Measurements from ENCODE around the gene MAP7.
"Not testable (repeated sequence)": the region's sequence is repeated elsewhere in the genome, so short reads cannot be mapped to it uniquely, and the experiment has no call there.

The MAP7 gene

DNA sequence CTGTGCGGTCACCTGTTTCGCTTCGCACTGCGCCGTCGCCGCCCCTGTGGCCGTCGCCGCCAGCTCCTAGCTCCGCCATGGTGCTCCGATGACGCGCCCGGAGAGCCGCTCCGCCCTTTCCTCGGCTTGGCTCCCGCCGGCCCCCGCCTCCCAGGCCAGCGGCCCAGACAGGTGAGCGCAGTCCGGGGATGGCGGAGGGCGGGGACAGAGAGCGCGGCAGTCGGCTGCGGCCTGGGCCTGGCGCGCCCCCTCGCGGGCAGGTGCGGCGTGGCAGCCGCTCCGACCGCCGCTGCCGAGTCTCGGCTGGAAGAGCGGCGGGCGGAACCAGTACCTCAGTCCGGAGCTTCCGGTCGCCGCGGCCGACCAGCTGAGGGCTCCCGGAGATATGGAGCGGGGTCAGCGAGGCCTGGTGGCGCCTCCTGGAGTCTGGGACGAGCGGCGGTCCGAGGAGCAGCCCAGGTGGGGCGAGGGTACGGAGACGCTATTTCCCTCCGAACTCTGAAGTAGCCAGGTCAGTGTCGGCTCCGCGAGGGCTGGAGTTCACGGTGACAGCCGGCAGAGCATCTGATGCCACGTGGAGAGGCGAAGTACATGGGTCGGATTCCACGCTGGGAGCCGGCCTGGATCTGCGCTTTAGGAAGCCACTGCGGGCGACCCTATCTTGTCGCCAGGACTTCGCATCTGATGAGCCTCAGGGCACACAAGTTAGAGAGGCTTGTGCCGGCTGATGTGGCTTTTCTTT, at the start of gene MAP7:
Gene MAP7, minus strand, starts transcription at position 93 of the 742 bp plus-strand sequence. Its CDS starts 14 bp downstream, at position 79.
- DNase-seq (ENCODE audit: low read depth in 2 of 2), result peak in 1 of 2 donors; percentile 26

DNA sequence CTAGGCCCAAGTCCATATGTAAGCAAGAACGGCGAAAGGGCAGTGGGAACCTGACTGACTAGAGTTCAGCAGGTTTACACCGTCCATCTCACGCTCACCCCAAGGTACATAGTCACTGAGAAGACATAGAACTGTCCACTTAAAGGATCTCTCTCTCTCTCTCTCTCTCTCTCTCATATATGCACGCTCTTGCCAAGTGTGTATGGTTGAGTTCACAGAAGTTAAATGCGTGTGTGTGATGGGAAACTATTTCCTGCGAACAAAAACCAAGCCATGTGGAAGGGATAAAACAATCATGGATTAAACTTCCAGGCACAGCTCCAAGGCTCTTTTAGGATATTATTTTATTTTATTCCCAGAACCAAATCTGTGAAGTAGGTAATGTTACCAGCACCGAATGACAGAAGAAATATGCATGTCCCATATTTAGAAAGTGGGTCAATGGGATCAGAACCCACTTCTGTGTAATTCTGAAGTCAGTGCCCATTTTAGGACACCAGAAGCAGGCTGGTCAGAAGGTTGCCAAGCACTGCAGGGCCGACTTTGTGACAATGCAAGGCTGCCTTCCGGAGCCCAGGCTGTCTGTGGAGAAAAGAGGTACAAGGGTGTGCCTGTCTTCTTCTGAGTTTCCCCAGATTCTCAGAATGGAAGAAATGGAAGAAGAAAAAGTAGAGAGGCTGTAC, 49.2 kb upstream of the MAP7 start:
- DNase-seq (ENCODE audit: low read depth in 2 of 2), result no peak

DNA sequence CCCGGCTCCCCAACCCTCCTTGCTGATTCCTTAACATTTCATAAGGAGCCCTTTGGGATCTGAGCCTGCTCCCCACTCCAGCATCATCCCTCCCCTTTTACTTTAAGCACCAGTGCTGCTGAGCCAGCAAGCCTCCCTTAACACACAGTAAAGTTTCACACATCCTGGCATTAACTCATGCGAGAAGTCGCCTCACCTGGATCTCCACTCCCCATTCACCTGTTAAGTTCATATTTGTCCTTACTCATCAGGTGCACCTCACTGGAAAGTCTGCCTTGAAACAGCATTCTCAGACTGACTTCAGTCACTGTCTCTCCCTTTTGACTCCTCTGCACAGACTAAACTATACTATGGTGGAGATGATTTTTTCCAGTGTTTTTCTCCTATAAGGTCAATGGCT, 47.8 kb upstream of the MAP7 start:
- DNase-seq (ENCODE audit: low read depth in 2 of 2), result no peak

DNA sequence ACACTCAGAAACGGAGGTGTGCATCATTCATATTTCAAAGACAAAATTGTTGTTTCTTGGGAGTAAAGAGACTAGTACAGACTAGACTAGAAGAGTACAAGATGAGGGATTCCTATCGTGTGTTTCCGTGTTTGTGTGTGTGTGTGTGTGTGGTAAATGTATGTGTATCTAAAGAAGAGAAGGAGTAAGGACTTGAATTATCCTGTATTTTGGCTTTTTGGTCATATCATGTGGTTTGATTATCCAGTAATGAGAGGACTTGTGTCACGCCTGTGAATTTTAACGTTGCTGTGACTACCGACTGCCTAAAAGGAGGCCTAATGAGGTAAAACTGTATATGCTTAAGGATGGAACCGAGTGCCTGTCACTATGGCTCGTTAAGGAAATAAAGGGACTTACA, 44.4 kb upstream of the MAP7 start:
- DNase-seq (ENCODE audit: low read depth in 2 of 2), result no peak

DNA sequence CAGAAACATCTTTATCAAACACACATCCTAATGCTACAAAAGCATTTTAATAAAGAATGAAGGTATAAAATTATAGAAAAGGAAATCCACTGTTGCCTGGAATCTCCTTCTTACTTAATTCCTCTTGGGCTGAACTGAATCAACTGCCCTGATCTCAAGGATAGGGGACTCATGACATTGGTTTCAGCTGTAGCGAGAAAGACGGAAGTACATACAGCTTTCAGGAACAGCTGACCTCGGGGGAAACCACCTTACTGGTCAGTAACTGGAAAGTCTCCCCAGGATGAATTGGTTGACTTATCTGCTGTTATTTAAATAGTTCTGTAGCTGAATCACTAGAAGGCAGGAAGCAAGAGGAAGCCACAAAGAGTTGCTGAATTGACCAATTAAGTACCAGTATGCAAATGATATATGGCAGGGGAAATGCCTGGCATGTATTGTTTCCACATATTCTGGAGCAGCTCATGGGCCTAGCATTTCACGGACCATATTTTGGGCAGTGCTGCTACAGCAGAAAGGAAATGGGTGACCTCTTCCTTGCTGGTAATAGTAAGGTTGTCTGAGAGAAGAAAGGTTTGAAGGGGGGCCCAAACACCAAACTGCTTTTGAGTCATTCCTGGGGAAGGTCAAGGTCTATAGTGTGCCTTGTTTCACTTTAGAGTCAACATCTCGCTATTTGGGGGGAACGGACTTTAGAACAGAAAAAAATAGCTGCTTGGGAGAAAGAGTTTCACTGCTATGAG, 43.7 kb upstream of the MAP7 start:
- peak in 1 of 2 donors; percentile 16 for DNase-seq (ENCODE audit: low read depth in 2 of 2)

DNA sequence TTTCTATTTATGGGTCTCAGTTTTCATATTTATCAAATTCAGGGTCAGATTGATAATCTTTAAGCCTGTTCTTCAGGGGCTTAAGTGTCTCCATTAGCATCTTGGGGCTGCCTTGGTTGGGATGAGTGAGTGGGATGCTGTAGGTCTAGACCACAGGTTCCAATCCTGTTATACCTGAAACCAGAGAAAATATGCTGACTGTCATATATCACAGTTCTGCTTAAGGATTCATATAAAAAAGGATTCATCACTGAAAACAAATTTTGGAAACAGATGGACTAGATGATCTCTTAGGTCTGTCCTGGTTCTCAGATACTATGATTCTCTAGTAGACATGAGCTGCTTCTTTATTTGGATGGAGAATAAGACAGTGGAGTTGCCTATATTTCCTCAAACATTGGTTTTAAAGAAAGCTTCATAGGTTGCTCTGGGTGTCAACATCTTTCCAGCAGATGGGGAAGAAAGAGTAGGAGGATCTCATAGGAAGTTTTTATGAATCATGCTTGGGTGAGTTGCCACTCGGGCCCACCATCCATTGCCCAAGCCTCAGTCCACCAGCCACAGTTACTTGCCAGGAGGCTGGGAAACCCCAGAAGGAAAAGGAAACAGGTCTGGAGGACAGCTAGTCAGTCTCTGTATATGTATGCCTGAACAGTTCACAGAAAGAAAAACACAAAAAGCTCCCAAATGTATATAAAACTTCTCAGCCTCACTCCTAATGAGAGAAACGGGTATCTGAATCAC, 42.9 kb upstream of the MAP7 start:
- no peak for DNase-seq (ENCODE audit: low read depth in 2 of 2)

DNA sequence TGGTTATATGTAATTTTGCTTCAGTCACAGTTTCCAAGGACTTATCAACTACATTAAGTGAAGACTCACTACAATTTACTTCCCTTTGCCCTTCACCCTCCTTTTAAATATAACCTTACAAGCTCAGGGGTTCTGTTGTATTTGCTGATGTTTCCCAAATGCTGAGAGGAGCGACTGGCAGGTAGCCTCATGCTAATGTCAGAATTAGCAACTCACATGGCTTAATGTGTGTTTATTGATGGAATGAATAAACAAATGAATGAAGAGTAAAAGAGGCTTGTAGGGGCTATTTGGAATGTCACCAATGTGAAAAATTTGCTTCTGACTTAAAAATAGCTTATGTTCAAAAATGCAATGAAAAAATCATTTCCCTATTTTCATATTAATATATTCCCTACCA, 41.4 kb upstream of the MAP7 start:
- no peak for DNase-seq (ENCODE audit: low read depth in 2 of 2)

DNA sequence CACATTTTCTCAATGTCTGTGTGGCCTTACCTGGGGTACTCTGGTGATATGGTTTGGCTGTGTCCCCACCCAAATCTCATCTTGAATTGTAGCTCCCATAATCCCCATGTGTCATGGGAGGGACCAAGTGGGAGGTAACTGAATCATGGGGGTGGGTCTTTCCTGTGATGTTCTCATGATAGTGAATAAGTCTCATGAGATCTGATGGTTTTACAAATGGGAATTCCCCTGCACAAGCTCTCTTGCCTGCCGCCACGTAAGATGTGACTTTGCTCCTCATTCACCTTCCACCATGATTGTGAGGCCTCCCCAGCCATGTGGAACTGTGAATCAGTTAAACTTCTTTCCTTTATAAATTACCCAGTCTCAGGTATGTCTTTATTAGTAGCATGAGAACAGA, 40.6 kb upstream of the MAP7 start:
- DNase-seq (ENCODE audit: low read depth in 2 of 2), result not testable (repeated sequence)

DNA sequence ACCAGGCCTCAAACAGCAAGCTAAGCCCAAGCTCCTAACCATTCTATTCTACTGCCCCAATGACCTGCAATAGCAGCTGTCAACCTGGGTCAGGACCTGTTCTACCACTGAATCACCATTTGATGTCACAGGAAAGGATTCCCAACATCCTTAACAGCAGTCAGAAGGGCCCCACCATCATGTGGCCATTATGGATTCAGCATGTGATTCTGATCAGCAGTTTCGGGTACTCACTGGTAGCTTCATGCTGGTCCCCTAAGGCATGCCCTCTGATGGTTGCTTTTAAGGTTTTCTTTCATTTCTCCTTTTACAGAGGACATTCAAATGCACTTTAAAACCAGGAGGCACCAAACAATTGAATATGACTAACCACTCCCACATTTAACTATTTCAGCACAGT, 37.3 kb upstream of the MAP7 start:
- DNase-seq (ENCODE audit: low read depth in 2 of 2), result no peak

DNA sequence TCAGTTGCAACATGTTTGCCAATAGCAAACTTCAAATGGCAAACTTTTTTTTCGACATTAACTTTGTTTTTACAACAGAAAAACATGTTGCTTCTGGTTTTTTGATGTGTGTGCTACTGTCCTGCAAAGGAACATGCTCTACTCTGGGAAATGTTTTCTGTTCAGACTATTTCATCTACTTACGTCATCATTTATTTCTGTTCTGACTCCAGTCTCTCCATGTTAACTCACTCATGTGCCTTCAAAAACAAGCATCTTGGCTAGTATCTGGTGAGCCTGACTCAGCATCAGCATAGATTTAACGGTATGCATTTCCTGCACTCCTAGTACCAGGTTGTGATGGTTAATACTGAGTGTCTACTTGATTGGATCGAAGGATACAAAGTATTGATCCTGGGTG, 36.1 kb upstream of the MAP7 start:
- no peak for DNase-seq (ENCODE audit: low read depth in 2 of 2)

DNA sequence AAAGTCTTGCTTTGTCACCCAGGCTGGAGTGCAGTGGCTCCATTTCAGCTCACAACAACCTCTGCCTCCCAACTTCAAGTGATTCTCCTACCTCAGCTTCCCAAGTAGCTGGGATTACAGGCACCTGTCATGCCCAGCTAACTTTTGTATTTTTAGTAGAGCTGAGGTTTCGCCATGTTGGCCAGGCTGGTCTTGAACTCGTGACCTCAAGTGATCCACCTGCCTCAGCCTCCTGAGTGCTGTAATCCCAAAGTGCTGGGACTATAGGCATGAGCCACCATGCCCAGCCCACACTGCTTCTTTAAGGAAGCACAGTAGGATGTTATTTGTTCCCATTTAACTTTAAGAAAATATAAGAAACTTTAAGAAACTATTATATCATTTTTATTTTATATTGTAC, 35.3 kb upstream of the MAP7 start:
- DNase-seq (ENCODE audit: low read depth in 2 of 2), result not testable (repeated sequence)

DNA sequence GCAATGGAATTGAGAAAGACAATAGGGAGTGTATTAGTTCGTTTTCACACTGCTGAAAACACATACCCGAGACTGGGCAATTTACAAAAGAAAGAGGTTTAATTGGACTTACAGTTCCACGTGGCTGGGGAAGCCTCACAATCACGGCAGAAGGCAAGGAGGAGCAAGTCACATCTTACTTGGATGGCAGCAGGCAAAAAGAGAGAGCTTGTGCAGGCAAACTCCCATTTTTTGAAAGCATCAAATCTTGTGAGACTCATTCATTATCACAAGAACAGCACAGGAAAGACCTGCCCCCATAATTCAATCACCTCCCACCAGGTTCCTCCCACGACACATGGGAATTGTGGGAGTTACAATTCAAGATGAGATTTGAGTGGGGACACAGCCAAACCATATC, 34.1 kb upstream of the MAP7 start:
- DNase-seq (ENCODE audit: low read depth in 2 of 2), result not testable (repeated sequence)

DNA sequence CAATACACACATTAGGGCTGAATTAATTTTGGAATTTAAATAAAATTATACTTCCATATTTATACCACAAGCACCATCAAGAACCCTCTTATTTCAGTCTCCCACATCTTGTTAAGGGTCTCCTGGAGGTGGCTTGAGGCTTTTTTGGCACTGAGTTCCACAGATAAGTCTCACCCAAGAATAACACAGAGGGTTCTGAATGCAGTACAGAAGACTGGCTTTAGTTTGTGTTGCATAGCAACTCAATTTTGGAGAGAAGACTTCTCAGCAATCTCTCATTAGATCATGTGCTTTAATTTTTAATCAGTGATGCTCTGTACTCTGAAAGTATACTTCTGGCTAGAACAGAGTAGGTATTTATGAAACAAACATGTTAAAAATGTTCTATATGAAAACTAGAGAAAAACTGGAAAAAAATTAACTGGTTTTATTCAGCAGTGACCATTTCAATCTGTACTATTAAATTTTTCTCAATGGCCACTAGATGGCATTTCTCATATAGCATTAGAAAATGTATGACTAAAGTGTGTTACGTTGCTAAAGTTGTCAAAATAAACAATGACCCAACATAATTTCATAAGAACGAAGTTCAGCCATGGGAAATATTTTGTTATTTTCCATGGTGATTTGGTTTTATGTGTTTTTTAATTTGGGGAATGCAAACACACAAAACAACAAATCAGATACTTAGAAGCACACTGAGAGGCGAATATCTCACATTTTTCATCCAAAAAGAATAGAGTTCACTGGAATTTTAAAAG, 32.7 kb upstream of the MAP7 start:
- no peak for DNase-seq (ENCODE audit: low read depth in 2 of 2)

DNA sequence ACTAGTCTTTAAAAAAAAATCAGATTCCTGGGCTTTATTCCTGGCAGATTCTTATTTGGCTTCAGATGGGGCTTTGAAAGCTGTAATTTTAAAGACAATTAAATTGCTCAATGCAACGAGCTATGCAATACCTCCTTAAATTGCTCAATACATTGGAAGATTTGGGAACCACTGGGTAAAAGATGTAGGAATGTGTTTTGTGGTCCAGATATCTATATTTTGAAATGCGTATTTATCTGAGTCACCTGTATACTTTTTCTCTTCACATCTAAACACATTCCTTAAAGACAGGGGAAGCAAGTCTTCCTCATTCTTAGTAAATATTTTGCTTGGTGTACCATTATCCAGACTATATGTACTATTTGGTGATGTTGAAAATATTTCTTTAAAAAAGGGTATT, 29.6 kb upstream of the MAP7 start:
- no peak for DNase-seq (ENCODE audit: low read depth in 2 of 2)

DNA sequence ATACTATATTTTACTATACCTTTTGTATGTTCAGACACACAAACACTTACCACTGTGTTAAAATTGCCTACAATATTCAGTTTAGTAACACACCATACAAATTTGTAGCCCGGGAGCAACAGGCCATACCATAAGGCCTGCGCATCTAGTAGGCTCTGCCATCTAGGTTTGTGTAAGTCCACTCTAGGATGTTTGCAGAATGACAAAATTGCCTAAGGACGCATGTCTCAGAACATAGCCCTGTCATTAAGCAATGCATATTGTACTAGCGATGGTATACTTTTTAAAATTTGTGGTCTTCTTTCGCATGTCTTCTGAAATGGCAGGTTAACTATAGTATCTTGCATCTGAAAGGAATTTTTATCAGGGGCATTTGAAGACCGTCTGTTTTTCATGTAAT, 26.6 kb upstream of the MAP7 start:
- no peak for DNase-seq (ENCODE audit: low read depth in 2 of 2)

DNA sequence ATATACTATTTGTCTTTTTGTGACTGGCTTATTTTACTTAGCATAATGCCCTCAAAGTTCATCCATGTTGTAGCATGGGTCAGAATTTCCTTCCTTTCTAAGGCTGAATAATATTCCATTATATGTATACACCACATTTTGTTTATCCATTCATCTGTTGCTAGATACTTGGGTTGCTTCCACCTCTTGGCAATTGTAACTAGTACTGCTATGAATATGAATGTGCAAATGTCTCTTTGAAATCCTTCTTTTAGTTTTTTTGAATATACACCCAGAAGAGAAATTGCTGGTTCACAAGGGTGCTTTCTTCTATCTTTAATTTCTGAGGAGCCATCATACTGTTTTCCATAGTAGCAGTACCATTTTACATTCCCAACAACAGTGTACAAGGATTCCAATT, 21.3 kb upstream of the MAP7 start:
- no peak for DNase-seq (ENCODE audit: low read depth in 2 of 2)

DNA sequence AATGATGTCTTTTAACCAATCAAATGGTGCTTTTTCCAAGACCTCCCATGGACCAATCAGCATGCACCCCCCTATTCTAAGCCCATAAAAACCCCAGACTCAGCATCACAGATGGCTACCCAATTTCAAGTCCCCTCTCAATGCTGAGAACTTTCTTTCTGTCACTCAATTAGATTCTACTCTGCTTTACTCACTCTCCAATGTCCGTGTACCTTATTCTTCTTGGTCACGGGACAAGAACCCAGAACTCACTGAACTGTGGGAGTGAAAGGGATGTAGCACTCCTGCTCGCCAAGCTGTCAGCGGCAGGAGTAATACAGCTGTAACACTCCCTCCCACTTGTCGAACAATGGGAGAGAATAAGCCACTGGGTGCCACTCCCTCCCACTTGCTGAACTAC, 20.8 kb upstream of the MAP7 start:
- no peak for DNase-seq (ENCODE audit: low read depth in 2 of 2)

DNA sequence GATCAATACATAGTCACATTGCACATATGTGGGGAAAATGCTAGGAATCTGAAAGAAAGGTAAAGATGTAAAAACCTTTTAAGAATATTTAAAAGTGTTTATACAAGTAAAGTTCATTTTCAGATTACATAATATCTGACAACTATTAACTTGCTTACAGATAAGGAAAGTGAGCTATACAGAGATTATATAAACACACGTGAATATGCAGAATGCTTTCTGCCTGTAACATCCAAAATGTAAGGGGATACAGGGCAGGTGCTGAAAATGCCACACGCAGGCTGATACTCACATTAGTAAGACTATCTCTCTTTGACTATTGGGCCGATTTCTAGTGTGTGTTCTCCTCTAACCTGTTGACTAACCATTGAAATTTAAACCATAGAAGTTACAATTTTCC, 17.9 kb upstream of the MAP7 start:
- DNase-seq (ENCODE audit: low read depth in 2 of 2), result no peak

DNA sequence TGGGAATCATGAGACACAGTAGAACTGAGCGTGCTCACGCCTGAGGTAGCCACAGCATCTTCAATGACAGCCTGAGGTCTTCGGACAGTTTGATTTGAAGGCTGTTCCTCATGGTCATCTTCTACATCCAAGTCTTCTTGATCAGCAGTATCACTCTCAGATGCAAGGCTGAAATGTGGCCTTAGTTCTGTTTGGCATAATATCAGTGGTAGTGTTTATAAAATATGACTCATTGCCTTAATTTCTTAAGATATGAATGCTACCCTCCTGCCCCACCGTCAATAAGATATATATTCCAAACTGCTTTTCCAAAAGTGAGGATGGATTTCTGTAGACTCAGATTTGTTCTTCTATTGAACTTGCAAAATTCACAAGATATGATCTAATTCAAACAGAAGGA, 17.5 kb upstream of the MAP7 start:
- no peak for DNase-seq (ENCODE audit: low read depth in 2 of 2)

DNA sequence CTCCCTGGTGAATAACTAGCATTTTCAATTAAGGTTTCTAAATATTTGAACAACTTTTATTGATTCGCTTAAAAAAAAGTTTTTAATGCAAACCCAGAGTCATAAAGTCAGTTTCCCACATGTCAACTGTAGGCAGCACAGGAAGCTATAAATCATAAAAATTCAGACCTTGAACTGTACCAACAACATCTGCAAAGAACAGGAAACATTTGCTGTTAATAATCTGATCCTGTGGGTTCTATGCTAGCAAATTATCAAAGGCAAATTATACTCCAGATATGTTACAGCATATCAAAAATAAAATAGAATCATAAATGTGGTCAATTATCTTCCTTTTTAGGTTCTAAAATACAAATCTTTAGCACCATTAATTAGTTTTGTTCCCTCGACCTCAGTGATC, 16.6 kb upstream of the MAP7 start:
- DNase-seq (ENCODE audit: low read depth in 2 of 2), result no peak

DNA sequence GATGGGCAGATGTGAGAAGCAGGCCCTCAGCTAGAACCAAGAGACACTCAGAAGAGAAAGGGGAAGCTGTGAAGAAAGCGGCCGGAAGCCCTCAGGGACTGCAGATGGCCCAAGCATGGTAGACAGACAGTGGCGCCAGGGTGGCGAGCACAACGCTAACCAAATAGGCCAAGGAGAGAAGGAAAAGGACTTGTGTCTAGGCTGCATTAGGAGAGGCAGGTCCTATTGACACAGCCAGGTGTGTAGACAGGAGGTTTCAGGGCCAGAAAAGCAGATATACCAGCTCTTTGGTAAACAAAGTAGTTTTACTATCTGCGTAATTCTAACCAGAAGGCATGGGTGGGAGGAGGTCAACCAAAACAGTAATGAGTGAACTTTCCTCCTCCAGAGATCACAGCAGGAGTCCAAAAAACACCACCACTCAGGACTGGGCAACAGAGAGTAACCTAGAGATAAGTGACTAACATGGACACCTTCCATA, 15.8 kb upstream of the MAP7 start:
- no peak for DNase-seq (ENCODE audit: low read depth in 2 of 2)

Data from stimulated activated CD8-positive, alpha-beta memory T cell treated with anti-CD3 and anti-CD28 coated beads, Interleukin-15, amount 100 ng/mL, for 4 hours (primary cell).